ENCODE measurements around the gene RHOA. TPM values are rescaled to one million over a fixed set of nuclear protein-coding genes. Genes with fewer than 3 reads are reported as not detected.

RHOA gene
- total and polyA plus RNA-seq, 2 of the 13 experiments (the other 11 are each of a cell fraction or from before 2014, with no cell fraction given) = 131 to 177 TPM

GRCh38 chr3:49339941-49340800 lies 71.6 kb downstream of the RHOA start, which contains the start of gene USP4 (continued):
- TF ChIP-seq ONECUT2 (CRISPR knock-in tag; IDR thresholded peaks at IDR 0.05) = no peak
- peak; percentile 88 for TF ChIP-seq MXD4 (CRISPR knock-in tag; IDR thresholded peaks at IDR 0.05)
- TF ChIP-seq TFE3 (CRISPR knock-in tag; IDR thresholded peaks at IDR 0.05) = peak; percentile 69
- peak; percentile 94 for TF ChIP-seq ESRRA (CRISPR knock-in tag; IDR thresholded peaks at IDR 0.05; ENCODE audit: low read depth)
- no peak for TF ChIP-seq CBX2 (IDR thresholded peaks at IDR 0.05; ENCODE audit: low read depth, low read length)
- TF ChIP-seq CBX2 (CRISPR knock-in tag; IDR thresholded peaks at IDR 0.05; ENCODE audit: low read depth) = no peak; the same call in 1 of the 2 replicates
- peak; percentile 97; the same call in 1 of the 2 replicates for TF ChIP-seq ZNF275 (CRISPR knock-in tag; IDR thresholded peaks at IDR 0.05; ENCODE audit: borderline replicate concordance)
- no peak for TF ChIP-seq ATF2 (CRISPR knock-in tag; IDR thresholded peaks at IDR 0.05)
- TF ChIP-seq, protein P1, sequence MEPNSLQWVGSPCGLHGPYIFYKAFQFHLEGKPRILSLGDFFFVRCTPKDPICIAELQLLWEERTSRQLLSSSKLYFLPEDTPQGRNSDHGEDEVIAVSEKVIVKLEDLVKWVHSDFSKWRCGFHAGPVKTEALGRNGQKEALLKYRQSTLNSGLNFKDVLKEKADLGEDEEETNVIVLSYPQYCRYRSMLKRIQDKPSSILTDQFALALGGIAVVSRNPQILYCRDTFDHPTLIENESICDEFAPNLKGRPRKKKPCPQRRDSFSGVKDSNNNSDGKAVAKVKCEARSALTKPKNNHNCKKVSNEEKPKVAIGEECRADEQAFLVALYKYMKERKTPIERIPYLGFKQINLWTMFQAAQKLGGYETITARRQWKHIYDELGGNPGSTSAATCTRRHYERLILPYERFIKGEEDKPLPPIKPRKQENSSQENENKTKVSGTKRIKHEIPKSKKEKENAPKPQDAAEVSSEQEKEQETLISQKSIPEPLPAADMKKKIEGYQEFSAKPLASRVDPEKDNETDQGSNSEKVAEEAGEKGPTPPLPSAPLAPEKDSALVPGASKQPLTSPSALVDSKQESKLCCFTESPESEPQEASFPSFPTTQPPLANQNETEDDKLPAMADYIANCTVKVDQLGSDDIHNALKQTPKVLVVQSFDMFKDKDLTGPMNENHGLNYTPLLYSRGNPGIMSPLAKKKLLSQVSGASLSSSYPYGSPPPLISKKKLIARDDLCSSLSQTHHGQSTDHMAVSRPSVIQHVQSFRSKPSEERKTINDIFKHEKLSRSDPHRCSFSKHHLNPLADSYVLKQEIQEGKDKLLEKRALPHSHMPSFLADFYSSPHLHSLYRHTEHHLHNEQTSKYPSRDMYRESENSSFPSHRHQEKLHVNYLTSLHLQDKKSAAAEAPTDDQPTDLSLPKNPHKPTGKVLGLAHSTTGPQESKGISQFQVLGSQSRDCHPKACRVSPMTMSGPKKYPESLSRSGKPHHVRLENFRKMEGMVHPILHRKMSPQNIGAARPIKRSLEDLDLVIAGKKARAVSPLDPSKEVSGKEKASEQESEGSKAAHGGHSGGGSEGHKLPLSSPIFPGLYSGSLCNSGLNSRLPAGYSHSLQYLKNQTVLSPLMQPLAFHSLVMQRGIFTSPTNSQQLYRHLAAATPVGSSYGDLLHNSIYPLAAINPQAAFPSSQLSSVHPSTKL (CRISPR knock-in tag; IDR thresholded peaks at IDR 0.05) = peak; percentile 81
- TF ChIP-seq ZNF547 (CRISPR knock-in tag; IDR thresholded peaks at IDR 0.05) = peak; percentile 99
- peak; percentile 97 for TF ChIP-seq ZNF616 (CRISPR knock-in tag; IDR thresholded peaks at IDR 0.05; ENCODE audit: low read depth)
- TF ChIP-seq RBM39 (IDR thresholded peaks at IDR 0.05; ENCODE audit: low read depth, low read length, poor library complexity, severe bottlenecking) = no peak
- peak; percentile 36; the same call in 1 of the 2 replicates for TF ChIP-seq ZNF414 (CRISPR knock-in tag; IDR thresholded peaks at IDR 0.05)
- peak; percentile 99 for TF ChIP-seq ZNF510 (CRISPR knock-in tag; IDR thresholded peaks at IDR 0.05; ENCODE audit: low read depth)
- TF ChIP-seq ZNF589 (CRISPR knock-in tag; conservative IDR thresholded peaks at IDR 0.05) = peak; percentile 97
- TF ChIP-seq BRD4 (CRISPR knock-in tag; IDR thresholded peaks at IDR 0.05) = peak; percentile 62
- TF ChIP-seq NR3C1 (CRISPR knock-in tag; IDR thresholded peaks at IDR 0.05) = no peak
- no peak for TF ChIP-seq MTA3 (CRISPR knock-in tag; IDR thresholded peaks at IDR 0.05)
- TF ChIP-seq ZBTB7A (CRISPR knock-in tag; IDR thresholded peaks at IDR 0.05) = peak; percentile 88
- no peak for TF ChIP-seq ZFP36L2 (CRISPR knock-in tag; IDR thresholded peaks at IDR 0.05)
